ENCODE results near the gene FAM98C.
"Not testable (repeated sequence)": the region's sequence is repeated elsewhere in the genome, so short reads cannot be mapped to it uniquely, and the experiment has no call there.

The FAM98C gene

DNA sequence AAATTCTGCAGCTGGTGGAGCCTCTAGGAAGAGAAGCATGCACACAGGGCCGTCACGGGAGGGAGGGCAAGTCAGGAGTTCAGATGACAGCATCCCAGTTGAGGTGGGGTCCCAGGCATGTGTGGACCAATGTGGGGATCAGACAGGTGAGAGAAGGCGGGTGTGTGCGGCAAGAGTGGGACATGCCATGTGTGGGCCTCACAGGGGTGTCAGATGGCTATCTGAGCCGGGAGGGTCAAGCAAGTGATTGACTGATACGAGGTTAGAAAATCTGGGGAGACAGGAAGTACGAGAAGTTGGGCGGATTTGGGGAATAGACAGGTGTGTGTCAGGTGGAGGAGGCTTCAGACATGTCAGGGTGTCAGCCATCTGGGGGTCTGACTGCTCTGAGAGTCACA lies 14.3 kb downstream of the FAM98C start:
- FAIRE-seq = no peak
- DNase-seq (ENCODE audit: insufficient read length, low spot score) = no peak
- no peak for TF ChIP-seq POLR2A (IDR thresholded peaks at IDR 0.05; ENCODE audit: low read depth, low read length)

DNA sequence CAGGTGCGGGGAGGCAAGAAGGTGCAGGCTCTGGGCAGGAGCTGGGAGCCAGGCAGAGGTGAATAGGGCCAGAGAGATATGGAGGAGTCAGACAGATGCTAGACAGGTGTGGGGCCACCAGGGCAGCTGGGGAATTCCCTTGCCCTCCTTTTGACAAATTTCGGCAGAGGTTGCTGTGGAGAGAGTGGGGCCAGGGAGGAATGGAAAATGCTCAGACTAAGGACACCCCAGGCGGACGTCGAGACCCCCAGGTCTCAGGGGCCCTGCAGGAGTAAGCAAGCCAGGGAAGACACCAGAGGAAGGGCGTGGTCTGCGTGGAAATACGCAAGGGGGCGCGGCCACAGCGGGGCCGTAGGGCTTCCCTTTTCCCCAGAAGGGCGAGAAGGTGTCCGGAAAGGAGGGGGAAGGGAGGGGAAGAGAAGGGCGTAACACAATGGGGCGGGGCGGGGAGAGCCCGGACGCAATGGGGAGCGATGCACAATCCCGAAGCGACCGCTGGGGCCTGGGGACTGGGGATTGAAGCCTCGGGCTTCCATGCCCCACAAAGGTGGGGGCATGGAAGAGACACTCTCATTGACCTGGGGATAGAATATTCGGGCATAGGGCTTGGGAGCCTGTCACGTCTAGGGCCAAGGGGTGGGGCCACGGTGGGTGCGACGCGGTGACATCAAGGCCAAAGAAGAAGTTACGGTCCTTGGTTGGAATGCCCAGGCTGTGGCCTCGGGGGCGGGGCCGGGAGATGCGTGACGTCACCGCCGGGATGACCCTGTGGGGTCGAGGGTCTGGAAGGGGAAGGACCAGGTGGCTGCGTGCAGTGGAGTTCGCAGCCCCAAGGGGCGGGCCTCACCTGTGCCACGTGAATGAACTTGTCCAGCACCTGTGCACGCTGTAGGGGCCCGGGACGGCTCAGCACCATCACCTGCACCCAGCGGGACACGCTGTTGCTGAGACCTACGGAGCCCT lies 14.9 kb downstream of the FAM98C start:
- TF ChIP-seq POLR2A (IDR thresholded peaks at IDR 0.05; ENCODE audit: low read depth, low read length) = no peak
- DNase-seq (ENCODE audit: insufficient read length, low spot score) (no peak), FAIRE-seq (no peak)

DNA sequence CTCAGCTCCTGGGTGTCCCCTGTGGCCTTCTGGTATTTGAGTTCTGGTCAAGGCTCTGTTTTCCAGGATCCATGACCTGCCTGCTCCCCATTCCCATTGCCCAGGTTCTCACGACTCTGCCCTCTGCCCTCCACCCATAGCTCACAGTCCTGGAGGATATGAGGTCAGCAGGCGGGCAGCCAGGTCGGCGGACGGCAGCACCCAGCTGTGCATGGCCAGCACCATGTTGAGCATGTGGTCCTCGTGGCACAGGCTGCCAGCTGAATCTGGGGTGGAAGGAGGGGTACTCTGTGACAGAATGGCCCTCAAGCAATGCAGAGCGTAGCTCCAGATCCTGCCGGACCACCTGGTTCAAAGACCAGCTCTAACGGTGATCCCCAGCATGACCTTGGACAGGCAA lies 18.0 kb downstream of the FAM98C start:
- TF ChIP-seq POLR2A (IDR thresholded peaks at IDR 0.05; ENCODE audit: low read depth, low read length) = no peak
- DNase-seq (ENCODE audit: insufficient read length, low spot score) (no peak), FAIRE-seq (no peak)

DNA sequence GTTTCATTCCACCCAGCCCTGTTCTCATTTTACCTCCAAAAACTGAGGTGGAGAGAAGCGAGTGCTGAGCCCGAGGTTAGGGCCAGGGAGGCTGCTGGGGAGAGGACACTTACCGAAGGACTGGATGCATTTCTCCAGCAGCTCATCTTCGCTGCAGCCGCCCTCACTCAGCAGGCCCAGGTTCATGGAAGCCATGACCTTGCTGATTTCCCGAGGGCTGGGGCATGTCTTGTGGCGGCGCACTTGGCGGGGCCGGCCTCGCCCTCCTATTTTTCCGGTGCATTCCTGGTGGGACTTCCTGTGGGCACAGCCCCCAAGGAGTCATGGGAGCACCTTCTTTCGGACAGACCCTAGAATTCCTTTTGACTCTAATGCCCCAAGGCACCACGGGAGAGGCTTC lies 19.0 kb downstream of the FAM98C start:
- no peak for FAIRE-seq
- TF ChIP-seq POLR2A (IDR thresholded peaks at IDR 0.05; ENCODE audit: low read depth, low read length) = no peak
- DNase-seq (ENCODE audit: insufficient read length, low spot score) = no peak

DNA sequence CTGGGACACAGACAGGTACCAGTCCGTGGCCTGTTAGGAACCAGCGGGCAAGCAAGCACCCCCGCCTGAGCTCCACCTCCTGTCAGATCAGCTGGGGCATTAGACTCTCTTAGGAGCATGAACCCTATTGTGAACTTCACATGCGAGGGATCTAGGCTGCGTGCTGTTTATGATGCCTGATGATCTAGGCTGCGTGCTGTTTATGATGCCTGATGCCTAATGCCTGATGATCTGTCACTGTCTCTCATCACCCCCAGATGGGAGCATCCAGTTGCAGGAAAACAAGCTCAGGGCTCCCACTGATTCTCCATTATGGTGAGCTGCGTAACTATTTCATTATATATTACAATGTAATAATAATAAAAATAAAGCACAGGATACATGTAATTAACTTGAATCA lies 19.5 kb downstream of the FAM98C start:
- TF ChIP-seq POLR2A (IDR thresholded peaks at IDR 0.05; ENCODE audit: low read depth, low read length) = no peak
- FAIRE-seq (no peak), DNase-seq (ENCODE audit: insufficient read length, low spot score) (no peak)

DNA sequence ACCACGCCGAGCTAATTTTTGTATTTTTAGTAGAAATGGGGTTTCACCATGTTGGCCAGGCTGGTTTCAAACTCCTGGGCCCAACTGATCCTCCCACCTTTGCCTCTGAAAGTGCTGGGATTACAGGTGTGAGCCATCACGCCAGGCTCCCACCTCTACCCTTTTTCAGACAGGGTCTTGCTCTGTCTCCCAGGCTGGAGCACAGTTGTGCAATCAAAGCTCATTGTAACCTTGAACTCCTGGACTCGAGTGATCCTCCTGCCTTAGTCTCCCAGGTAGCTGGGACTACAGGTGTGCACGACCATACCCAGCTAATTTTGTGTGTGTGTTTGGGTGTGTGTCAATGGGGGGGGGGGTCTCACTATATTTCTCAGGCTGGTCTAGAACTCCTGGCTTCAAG lies 21.4 kb downstream of the FAM98C start:
- TF ChIP-seq POLR2A (IDR thresholded peaks at IDR 0.05; ENCODE audit: low read depth, low read length) = no peak
- DNase-seq (ENCODE audit: insufficient read length, low spot score) (no peak), FAIRE-seq (no peak)

DNA sequence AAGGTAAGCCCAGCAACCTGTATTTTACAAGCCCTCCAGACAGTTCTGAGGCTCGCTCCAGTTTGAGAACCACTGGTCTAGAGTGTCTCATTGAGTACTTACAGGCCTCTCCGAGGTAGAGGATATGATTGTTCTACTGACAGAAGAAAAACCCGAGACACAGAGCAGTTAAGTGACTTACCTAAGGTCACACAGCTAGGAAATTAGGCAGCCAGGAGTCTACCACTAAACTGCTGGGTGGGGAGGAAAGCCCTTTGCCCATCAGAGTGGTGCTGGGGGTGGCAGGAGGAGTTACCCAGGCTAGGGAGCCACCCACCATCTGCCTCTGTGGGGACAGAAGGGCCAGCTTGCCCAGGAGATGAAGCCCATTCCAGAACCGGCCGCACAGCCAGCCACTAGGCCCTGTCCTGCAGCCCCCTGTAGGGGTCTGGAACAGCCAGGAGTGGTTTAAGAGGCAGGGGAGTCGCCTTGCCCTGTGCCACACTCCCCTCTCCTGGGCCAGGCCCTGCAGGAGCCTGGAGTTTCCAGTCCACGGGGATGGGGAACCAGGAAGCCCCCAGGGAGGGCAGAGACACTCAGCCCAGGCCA lies 22.4 kb downstream of the FAM98C start:
- TF ChIP-seq POLR2A (IDR thresholded peaks at IDR 0.05; ENCODE audit: low read depth, low read length) = no peak
- no peak for DNase-seq (ENCODE audit: insufficient read length, low spot score)
- FAIRE-seq = no peak

DNA sequence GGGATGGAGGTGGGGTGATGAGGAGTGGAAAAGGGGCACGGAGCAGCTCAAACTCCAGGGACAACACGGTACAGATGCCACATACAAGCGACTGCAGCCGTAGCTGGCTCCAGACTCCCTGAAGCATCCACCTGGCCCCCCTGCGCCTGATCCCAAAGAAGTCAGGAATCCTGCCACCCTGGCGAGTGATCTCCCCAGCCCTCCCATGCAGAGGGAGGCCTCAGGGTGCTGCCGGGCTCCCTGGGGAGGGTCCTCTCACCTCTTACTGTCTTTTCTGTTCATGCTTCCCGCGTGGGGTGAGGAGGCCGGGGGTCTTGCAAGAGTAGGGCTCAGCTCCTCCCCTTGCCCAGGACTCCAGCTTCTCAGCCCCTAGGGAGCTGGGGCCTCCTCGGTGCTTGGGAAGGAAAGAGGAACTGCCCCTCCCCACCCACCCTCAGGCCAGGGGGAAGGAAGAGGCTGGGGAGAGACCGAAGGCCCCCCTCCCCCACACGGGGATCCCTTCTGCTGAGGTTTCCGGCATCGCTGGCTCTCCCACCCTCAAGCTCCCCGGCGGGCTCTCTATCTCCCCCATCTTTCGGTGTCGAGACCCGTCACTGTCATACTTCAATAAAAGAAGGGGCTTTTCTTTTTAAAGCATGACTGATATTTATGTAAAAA lies 23.0 kb downstream of the FAM98C start, which contains the start of gene RASGRP4:
Gene RASGRP4 (minus strand): TSS at position 410 of the 657 bp plus-strand sequence. CDS start 128 bp downstream, at position 282.
- DNase-seq (ENCODE audit: insufficient read length, low spot score) (no peak), FAIRE-seq (no peak)
- no peak for TF ChIP-seq POLR2A (IDR thresholded peaks at IDR 0.05; ENCODE audit: low read depth, low read length)

DNA sequence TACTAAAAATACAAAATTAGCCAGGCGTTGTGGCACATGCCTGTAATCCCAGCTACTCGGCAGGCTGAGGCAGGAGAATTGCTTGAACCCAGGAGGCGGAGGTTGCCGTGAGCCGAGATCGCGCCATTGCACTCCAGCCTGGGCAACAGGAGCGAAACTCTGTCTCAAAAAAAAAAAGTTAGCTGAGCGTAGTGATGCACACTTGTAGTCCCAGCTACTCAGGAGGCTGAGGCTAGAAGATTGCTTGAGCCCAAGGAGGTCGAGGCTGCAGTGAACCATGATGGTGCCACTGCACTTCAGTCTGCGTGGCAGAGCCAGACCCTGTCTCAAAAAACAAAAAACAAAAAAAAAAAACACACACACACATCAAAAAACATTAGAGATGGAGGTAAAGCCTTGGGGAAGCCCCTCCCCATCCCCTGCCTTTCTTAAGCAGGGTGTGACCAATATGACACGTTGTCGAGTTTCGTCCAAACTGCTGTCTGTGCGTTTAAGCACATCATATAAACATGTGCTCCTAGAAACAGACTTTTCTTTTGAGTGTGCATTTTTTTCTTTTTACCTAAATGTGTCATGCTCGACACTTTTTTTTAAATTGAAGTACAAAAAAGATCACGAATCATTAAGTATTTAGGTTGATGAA lies 24.3 kb downstream of the FAM98C start:
- not testable (repeated sequence) for DNase-seq (ENCODE audit: insufficient read length, low spot score); FAIRE-seq

DNA sequence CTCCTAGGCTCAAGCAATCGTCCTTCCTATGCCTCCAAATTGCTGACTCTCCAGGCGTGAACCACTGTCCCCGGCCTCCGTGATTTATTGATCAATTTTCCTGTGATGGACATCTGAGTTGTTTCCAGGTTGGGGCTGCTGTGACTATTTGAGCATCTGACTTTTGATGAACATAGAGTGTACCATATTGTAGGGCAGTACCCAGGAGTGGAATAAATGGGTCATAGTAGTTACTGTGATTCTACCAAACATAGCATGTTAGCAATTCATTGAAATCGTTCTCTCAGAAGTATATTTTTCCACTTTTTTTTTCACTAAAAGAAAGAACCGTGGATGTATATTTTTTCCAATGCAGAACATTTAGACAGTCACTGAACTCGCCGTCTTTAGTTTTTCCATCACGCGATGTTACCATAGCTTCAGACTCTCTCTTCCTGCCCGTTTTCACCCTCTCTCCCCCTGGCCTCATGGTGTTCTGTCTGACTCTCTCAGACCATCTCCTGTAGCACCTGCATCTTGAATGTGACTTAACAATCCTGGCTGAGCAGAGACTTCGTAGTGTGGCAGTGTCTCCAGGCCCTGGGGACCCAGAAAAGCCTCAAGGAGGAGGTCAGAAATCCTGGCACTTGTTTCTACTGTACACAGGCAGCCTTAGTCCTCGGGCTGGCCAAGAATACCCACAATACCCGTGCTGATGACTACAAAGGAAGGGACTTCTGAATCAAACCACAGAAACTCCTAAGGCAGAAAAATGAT lies 26.3 kb downstream of the FAM98C start:
- TF ChIP-seq POLR2A (IDR thresholded peaks at IDR 0.05; ENCODE audit: low read depth, low read length) = no peak
- DNase-seq (ENCODE audit: insufficient read length, low spot score) (no peak), FAIRE-seq (no peak)

DNA sequence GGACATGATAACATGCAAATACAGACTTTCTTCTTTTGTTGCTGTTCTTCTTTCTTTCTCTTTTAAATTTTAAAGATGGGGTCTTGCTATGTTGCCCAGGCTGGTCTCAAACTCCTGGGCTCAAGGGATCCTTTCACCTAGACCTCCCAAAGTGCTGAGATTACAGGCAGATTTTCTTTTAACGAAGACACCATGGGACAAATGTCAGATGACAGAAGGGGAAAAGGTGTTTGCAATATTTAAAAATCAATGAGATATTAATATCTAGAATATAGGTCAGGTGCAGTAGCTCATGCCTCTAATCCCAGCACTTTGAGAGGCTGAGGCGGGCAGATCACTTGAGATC lies 26.9 kb downstream of the FAM98C start:
- no peak for TF ChIP-seq POLR2A (IDR thresholded peaks at IDR 0.05; ENCODE audit: low read depth, low read length)
- FAIRE-seq (no peak), DNase-seq (ENCODE audit: insufficient read length, low spot score) (no peak)

DNA sequence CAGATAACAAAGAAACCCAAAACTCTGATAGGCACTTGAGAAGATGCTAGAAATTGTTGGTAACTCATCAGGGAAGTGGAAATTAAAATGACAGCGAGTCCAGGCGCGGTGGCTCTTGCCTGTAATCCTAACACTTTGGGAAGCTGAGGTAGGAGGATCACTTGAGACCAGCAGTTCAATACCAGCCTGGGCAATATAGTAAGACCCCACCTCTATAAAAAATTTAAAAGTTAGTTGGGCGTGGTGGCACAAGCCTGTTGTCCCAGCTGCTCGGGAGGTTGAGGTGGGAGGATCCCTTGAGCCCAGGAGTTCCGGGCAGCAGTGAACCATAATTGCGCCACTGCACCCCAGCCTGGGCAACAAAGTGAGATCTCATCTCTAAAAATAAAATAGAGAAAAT lies 28.0 kb downstream of the FAM98C start:
- DNase-seq (ENCODE audit: insufficient read length, low spot score) = no peak
- TF ChIP-seq POLR2A (IDR thresholded peaks at IDR 0.05; ENCODE audit: low read depth, low read length) = no peak
- no peak for FAIRE-seq

DNA sequence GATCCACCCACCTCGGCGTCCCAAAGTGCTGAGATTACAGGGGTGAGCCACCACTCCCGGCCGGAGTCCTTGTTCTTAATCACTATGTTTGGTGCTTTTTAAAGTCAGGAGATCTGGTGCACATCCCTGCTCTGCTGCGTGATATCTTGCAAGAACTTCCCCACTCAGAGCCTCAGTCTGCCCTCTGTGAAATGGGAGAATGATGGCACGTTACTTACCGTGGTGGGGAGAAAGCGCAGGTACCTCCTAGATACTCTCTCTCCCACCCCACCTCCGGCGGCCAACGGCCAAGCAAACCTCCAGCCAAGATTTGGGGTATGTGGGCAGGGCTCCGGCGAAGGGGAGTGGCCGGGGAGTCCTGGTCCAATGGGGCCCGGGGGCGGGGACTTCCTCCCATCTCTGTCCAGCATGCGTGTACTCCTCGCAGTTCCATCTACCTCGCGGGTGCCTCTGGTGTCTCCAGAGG lies 30.4 kb downstream of the FAM98C start, which contains the start of gene RYR1:
Gene RYR1 (plus strand): TSS at position 424 of the 466 bp plus-strand sequence. CDS start 139 bp downstream, outside the sequence.
- no peak for TF ChIP-seq POLR2A (IDR thresholded peaks at IDR 0.05; ENCODE audit: low read depth, low read length)
- DNase-seq (ENCODE audit: insufficient read length, low spot score) (no peak), FAIRE-seq (no peak)
